ENCODE measurements around the gene GPATCH4. TPM values are rescaled to one million over a fixed set of nuclear protein-coding genes. Genes with fewer than 3 reads are reported as not detected.
"Not testable (repeated sequence)": the region's sequence is repeated elsewhere in the genome, so short reads cannot be mapped to it uniquely, and the experiment has no call there.

GPATCH4 gene
- total RNA-seq, 1 experiment from 2014 or later = 25.1 TPM

DNA sequence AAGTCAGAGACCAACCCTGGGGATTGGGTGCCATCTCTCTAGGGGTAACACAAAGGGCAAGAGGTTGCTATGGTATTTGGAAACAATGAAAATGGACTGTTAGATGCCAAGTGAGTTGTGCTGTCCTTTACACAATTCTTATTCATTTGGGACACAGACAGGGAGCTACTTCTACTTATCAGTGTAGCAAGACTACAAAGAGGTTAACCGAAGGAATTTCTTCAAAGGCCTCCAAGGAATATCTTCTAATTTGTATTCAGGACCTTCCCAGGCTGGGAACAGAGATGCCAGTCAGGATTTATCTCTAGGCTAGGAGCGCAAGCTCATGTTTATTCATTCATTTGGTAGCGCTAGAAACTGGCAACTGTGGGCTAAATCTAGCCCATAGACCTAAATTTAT is 7.1 kb downstream of the GPATCH4 start:
- Histone ChIP-seq H3K36me3 (peaks cover 29% of the 10 kb centered on the region), H3K4me3 (no peak overlapping the region), H3K9me3 (replicated peaks) (no peaks in the 10 kb centered on the region), H3K27ac (no peak overlapping the region), H3K4me1 (peaks cover 4% of the 10 kb centered on the region; the same call in 1 of the 2 replicates), H3K27me3 (no peaks in the 10 kb centered on the region)
- no peak for DNase-seq

DNA sequence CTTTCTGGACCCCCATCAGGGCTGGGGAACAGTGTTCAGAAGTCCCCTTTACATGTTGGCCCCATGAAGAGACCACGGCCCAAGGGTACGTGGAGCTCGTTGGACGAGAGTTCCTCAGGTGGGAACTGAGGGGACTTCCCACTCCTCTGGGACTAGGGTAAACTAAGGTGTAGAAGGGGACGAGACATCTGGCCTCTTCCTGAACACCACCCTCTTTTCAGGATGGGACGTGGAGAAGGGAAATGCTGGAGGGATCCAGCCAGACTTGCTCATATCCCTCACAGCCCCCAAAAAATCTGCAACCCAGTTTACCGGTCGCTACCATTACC is 7.7 kb downstream of the GPATCH4 start:
- Histone ChIP-seq H3K27ac (no peak overlapping the region), H3K4me3 (no peak overlapping the region), H3K36me3 (peaks cover 27% of the 10 kb centered on the region), H3K4me1 (peaks cover 4% of the 10 kb centered on the region; the same call in 1 of the 2 replicates), H3K9me3 (replicated peaks) (no peaks in the 10 kb centered on the region), H3K27me3 (no peaks in the 10 kb centered on the region)
- DNase-seq = no peak

DNA sequence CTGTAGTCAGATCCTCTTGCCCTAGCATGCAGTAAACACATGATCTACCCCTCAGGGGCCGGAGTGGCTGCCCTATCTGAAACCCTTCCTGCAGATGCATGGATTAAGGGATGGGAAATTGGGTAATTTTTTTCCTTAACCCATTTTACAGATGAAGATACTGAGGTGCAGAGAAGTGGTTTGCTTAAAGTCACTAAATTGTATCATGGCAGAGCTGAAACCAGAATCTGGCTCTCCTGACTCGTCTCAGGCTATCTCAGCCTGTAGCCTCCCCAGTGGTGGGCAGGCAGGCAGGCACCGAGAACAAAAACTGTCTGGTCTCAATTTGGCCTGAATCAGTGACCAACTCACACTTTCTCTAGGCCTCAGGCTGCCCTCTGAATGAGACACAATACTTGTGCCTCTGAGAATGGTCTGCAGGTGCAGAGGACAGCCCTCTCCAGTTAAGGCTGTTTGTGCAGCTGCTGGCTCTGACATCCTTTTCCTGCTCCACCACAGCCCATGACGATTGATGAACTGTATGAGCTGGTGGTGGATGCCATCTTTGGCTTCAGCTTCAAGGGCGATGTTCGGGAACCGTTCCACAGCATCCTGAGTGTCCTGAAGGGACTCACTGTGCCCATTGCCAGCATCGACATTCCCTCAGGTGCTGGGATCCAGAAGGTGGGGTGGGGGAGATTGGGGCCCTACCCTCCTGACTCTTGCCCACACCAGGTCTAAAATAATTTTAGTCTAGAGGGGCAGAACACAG is 8.2 kb downstream of the GPATCH4 start:
- Histone ChIP-seq H3K36me3 (peaks cover 24% of the 10 kb centered on the region), H3K27me3 (no peaks in the 10 kb centered on the region), H3K27ac (no peak overlapping the region), H3K4me1 (peaks cover 4% of the 10 kb centered on the region; the same call in 1 of the 2 replicates), H3K4me3 (no peak overlapping the region), H3K9me3 (replicated peaks) (no peaks in the 10 kb centered on the region)
- peak; percentile 13 to 39 for DNase-seq

DNA sequence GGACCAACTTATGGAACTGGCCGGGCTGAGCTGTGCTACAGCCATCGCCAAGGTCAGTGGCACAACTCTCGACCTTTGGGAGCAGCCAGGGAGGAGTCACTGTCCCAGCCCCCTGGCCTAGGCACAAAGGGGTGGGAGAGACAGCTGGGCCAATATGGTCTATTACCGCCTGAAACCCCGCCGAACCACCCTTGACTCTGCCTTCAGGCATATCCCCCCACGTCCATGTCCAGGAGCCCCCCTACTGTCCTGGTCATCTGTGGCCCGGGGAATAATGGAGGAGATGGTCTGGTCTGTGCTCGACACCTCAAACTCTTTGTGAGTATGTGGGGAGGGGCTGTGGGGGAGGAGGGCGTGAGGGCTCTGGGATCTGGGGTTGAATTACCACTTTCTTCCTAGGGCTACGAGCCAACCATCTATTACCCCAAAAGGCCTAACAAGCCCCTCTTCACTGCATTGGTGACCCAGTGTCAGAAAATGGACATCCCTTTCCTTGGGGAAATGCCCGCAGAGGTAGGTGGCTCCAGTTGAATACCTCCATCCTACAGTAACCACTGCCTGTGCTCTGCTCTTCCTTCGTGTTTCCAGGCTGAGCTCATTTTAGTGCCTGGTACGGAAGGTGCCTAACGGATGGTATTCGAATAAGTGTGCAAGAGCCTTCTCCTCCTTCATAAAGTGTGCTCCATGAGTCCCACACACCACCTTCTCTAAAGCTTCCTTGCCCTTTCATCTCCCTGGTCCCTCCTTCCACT is 8.9 kb downstream of the GPATCH4 start:
- Histone ChIP-seq H3K27ac (no peak overlapping the region; the same call in 1 of the 2 replicates), H3K4me3 (peak overlapping the region; percentile 68), H3K4me1 (peaks cover 4% of the 10 kb centered on the region; the same call in 1 of the 2 replicates)

DNA sequence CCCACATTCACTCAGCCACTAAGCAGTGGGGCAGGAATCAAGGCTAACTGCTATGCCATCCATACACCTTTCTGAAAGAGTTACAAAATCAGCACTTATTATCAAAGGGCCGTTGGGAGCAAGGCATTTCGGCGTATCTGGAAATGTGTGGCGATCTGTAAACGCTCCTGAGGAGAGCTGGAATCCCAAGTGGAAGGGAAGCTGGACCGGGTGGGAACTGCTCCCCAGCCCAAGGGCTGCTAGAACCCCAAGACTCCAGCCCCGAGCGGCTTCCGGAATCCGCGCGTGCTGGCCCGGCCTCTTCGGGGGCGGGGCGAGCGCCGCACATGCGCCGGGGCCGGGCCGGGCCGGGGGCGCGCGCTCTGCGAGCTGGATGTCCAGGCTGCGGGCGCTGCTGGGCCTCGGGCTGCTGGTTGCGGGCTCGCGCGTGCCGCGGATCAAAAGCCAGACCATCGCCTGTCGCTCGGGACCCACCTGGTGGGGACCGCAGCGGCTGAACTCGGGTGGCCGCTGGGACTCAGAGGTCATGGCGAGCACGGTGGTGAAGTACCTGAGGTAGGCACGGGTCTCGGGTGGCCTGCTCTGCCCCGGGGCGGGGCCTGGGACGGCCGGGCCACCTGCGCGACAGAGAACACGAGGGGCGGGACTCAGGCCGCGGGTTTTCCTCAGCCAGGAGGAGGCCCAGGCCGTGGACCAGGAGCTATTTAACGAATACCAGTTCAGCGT is 9.7 kb downstream of the GPATCH4 start, which contains the start of gene NAXE:
Gene NAXE (plus strand): TSS at position 345 of the 726 bp plus-strand sequence. CDS start 29 bp downstream, at position 374.
- DNase-seq = peak; percentile 68 to 77
- H3K4me3 ChIP-seq = peak within 1 kb of the TSS; percentile 68
- H3K36me3 ChIP-seq = peaks cover 12% of the 10 kb centered on the region
- peaks cover 4% of the 10 kb centered on the region; the same call in 1 of the 2 replicates for H3K4me1 ChIP-seq
- H3K27me3 ChIP-seq = no peaks in the 10 kb centered on the region
- H3K27ac ChIP-seq = no peak within 1 kb of the TSS; the same call in 1 of the 2 replicates
- H3K9me3 ChIP-seq (replicated peaks) = no peaks in the 10 kb centered on the region

More for the DNA sequence above, 8.9 kb downstream of the GPATCH4 start:
- H3K27me3 ChIP-seq = no peaks in the 10 kb centered on the region
- DNase-seq = no peak
- H3K36me3 ChIP-seq = peaks cover 16% of the 10 kb centered on the region
- H3K9me3 ChIP-seq (replicated peaks) = no peaks in the 10 kb centered on the region

DNA sequence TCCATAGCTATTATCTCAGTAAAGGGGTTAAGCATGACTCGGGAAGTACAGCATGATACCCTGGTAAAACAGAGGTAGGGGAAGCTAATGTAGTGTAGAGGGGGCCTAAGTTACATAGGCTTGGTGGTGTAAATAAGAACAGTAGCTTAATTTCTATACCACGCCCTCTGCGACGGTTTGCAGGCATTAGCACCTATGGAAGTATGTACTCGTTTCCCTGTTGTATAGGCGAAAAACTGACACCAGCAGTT is 10.2 kb downstream of the GPATCH4 start:
- Histone ChIP-seq H3K27me3 (no peaks in the 10 kb centered on the region), H3K4me3 (peak overlapping the region; percentile 68), H3K27ac (no peak overlapping the region; the same call in 1 of the 2 replicates), H3K36me3 (peaks cover 7% of the 10 kb centered on the region), H3K4me1 (peaks cover 4% of the 10 kb centered on the region; the same call in 1 of the 2 replicates), H3K9me3 (replicated peaks) (no peaks in the 10 kb centered on the region)
- DNase-seq = no peak

DNA sequence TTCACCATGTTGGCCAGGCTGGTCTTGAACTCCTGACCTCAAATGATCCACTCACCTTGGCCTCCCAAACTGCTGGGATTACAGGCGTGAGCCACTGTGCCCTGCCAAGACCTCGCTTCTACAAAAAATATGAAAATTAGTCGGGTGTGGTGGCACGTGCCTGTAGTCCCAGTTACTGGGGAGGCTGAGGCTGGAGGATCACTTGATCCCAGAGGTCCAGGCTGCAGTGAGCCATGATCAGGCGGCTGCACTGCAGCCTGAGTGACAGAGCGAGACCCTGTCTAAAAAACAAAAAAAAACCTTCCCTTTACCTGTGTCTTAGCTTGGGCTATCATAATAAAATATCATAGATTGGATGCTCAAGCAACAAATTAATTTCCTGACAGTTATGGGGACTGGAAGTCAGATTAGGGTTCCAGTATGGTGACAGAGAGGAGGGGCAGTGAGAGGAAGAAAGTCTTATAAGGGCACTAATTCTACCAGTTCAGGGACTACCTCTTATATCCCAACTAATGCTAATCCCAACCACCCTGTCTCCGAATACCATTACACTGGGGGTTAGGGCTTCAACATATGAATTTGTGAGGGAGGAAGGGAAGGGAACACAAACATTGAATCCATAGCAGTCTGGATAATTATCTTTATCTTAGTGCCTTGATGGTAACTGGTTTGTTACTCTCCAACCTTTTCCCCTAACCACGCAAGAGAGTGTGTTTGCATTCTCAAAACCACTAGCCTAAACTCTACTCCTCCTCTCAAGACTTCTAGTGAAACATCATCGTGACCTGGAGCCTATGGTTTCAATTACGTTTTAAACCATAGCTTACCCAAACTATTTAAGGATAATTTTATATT is 10.7 kb downstream of the GPATCH4 start:
- H3K4me1 ChIP-seq = peaks cover 4% of the 10 kb centered on the region; the same call in 1 of the 2 replicates
- H3K27ac ChIP-seq = no peak overlapping the region
- H3K36me3 ChIP-seq = peaks cover 4% of the 10 kb centered on the region
- no peaks in the 10 kb centered on the region for H3K9me3 ChIP-seq (replicated peaks)
- peak overlapping the region; percentile 68 for H3K4me3 ChIP-seq
- H3K27me3 ChIP-seq = no peaks in the 10 kb centered on the region
- DNase-seq = no peak

DNA sequence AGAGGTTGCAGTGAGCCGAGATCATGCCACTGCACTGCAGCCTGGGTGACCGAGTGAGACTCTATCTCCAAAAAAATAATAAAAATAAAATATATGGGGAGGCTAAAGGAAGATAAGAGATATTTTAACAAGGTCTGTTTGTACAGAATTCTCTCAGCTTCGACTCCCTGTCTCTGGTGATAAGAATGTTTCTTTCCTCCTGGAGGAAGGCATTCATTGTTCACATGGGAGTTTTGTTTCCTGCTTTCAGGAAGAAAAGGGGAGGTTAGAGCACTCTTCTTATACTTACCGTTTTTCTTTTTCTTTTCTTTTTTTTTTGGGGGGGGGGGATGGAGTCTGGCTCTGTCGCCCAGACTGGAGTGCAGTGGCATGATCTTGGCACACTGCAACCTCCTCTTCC is 11.7 kb downstream of the GPATCH4 start:
- no peaks in the 10 kb centered on the region for H3K9me3 ChIP-seq (replicated peaks)
- no peak for DNase-seq
- H3K4me3 ChIP-seq = no peak overlapping the region
- peaks cover 4% of the 10 kb centered on the region; the same call in 1 of the 2 replicates for H3K4me1 ChIP-seq
- H3K27me3 ChIP-seq = no peaks in the 10 kb centered on the region
- H3K36me3 ChIP-seq = peaks cover 4% of the 10 kb centered on the region
- H3K27ac ChIP-seq = no peak overlapping the region

DNA sequence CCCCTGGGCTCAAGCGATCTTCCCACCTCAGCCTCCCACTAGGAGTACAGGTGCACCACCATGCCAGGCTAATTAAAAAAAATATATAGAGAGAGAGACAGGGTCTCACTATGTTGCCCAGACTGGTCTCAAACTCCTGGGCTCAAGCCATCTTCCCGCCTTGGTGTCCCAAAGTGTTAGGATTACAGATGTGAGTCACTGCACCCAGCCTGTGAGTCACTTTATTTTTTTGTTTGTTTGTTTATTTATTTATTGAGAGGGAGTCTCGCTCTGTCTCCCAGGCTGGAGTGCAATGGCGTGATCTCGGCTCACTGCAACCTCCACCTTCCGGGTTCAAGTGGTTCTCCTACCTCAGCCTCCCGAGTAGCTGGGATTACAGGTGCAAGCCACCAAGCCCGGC is 13.4 kb downstream of the GPATCH4 start:
- H3K36me3 ChIP-seq; H3K9me3 ChIP-seq (replicated peaks); DNase-seq; H3K27ac ChIP-seq; H3K27me3 ChIP-seq; H3K4me1 ChIP-seq; H3K4me3 ChIP-seq: not testable (repeated sequence)

DNA sequence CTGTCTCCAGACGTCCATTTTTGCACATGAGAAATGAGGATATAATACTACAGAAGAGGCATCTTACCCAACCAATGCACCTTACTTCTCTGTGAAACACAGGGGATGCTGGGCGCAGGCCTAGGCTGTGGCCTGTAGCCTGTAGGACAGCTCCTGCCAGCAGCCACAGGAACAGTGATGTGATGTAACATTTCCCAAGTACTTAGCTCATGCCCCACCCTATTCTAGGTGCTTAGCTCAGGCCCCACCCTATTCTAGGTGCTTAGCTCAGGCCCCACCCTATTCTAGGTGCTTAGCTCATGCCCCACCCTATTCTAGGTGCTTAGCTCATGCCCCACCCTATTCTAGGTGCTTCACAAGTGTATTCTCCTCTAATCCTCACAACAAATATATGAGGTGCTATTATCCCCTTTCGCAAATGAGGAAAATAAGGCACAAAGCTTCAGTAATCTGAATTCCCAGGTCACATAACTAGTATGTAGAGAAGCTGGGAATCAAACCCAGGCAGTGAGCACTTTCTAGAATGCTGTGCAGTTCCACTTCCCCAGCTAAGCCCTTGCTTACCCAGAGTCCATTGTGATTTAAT is 14.3 kb downstream of the GPATCH4 start:
- Histone ChIP-seq H3K27ac (no peak overlapping the region), H3K9me3 (replicated peaks) (no peaks in the 10 kb centered on the region), H3K4me3 (no peak overlapping the region), H3K27me3 (no peaks in the 10 kb centered on the region), H3K4me1 (no peaks in the 10 kb centered on the region), H3K36me3 (no peaks in the 10 kb centered on the region)
- DNase-seq = no peak

DNA sequence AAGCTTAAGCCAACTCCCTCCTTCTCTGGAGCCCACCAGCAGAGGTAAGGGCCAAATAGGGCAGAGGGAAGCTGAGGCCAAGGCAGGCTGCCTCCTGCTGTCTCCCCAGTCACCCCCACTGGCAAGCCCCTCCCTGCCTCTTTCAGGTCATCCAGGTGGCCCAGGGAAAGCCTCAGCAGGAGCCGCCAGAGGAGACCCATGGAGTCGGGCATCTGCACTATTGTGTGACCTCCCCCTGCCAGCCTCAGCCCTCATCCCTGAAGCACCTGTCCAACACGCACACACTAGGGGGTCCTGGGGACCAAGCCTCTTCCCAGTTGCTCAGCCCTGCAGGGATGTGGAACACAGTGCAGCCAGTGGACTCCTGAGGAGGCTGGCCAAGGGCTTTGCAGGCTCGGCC is 15.0 kb downstream of the GPATCH4 start:
- no peak overlapping the region for H3K4me3 ChIP-seq
- H3K36me3 ChIP-seq = no peaks in the 10 kb centered on the region
- no peak for DNase-seq
- no peaks in the 10 kb centered on the region for H3K9me3 ChIP-seq (replicated peaks)
- no peak overlapping the region for H3K27ac ChIP-seq
- no peaks in the 10 kb centered on the region for H3K27me3 ChIP-seq
- H3K4me1 ChIP-seq = no peaks in the 10 kb centered on the region

DNA sequence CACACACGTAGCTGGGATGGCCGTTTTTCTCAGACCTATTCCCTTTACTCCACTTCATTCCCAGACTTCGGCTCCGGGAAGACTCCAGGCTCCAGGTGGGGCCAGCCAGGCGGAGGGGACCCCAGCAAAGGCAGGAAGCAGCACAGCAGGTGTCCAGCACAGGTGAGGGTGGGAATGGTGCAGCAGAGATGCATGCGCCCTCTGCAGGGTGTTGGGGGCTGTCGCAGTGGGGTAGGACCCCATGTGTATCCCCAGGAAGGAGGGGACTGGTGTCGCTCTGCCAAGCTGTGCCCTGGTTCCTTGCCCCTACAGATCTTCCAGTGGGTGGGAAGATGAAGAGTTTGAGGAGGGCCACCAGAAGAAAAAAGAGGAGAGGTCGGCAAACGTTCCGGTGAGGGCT is 16.5 kb downstream of the GPATCH4 start:
- Histone ChIP-seq H3K27me3 (no peaks in the 10 kb centered on the region), H3K4me1 (no peaks in the 10 kb centered on the region), H3K4me3 (no peak overlapping the region), H3K9me3 (replicated peaks) (no peaks in the 10 kb centered on the region), H3K36me3 (no peaks in the 10 kb centered on the region), H3K27ac (no peak overlapping the region)
- peak; percentile 17 to 30 for DNase-seq

DNA sequence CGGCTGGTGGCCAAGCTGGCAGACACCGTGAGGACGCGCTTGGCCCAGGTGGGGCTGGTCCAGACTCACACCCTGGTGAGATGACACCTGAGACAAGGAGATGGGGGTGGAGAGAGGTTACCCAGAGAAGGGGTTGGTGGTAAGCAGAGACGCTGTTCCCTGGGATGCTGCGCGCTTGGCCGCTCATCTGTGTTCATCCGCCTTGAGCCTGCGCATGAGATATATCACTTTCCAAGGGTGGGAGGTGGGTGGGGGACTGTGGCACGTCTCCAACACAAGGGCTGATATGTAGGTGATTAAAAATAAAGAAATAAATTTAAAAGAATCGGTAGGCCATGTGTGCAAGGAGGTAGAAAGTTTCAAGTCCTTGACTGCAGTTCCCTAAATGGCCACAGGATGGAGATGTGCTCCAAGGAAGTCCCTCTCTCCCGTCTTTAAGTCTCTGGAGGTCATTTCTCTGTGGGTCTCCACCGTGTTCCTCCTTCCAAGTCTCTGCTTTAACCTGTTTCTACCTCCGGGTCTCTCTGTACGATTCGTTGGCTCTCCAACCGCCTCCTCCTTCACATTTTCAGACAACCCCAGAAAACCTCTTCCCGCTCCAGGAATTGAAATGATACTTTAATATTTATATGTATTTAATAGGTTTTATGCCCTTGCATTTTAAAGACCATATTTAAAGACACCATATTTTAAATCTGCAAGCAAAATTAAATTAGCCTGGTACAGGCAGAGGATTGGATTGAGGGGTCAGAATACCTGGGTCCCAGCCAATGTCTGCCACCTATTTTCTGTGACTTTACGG is 17.3 kb downstream of the GPATCH4 start:
- DNase-seq = peak; percentile 50 to 78
- Histone ChIP-seq H3K27ac (no peak overlapping the region), H3K4me1 (no peaks in the 10 kb centered on the region), H3K27me3 (no peaks in the 10 kb centered on the region), H3K4me3 (no peak overlapping the region), H3K9me3 (replicated peaks) (no peaks in the 10 kb centered on the region), H3K36me3 (no peaks in the 10 kb centered on the region)
